Activated naive CD8-positive, alpha-beta T cell treated with anti-CD3 and anti-CD28 coated beads, Interleukin-2, amount 10 ng/mL, durations not matched to agents 7 days and 5 days (primary cell): ENCODE results near the gene FKBP11. TPM values are rescaled to one million over a fixed set of nuclear protein-coding genes. Genes with fewer than 3 reads are reported as not detected.
"Not testable (repeated sequence)": the region's sequence is repeated elsewhere in the genome, so short reads cannot be mapped to it uniquely, and the experiment has no call there.

ENCODE experiments used
- ATAC-seq: fragments of 150-1000 bp; cut with Tn5 transposase; one replicate; pipeline ENCODE4 v1.10.0; 2021; ENCODE audit warnings: low read depth, moderate library complexity
- POLR2A ChIA-PET: fragments of 350-600 bp; sonication (Branson Sonifier 250); formaldehyde crosslinking; loops from one replicate; lab custom pipeline; 2021; ENCODE audit warnings: antibody characterized with exemption; lab: Charles Lee
- DNase-seq: peaks from one replicate; pipeline ENCODE4 v3.0.0; 2021
- H3K27ac Mint-ChIP-seq: one replicate; pipeline ENCODE4 v1.8.0; 2022; ENCODE audit warnings: mild to moderate bottlenecking, mixed read lengths
- H3K27me3 Mint-ChIP-seq: one replicate; pipeline ENCODE4 v1.8.0; 2022; ENCODE audit warnings: mild to moderate bottlenecking, moderate library complexity, mixed read lengths
- H3K36me3 Mint-ChIP-seq: one replicate; pipeline ENCODE4 v1.8.0; 2021; ENCODE audit warnings: mild to moderate bottlenecking, mixed read lengths
- H3K4me1 Mint-ChIP-seq: one replicate; pipeline ENCODE4 v1.8.0; 2021; ENCODE audit warnings: mixed read lengths
- H3K4me3 Mint-ChIP-seq: one replicate; pipeline ENCODE4 v1.8.0; 2022; ENCODE audit warnings: mild to moderate bottlenecking, moderate library complexity, mixed read lengths
- H3K9me3 Mint-ChIP-seq: one replicate; pipeline ENCODE4 v1.8.0; 2021; ENCODE audit warnings: mixed read lengths
- total RNA-seq, 2 experiments: library from RNA; stranded (reverse); gene quantifications; one replicate each; pipeline ENCODE4 v1.2.3, GENCODE V29; 2021

The FKBP11 gene
- total RNA-seq, 2 experiments from 2014 or later, result 51.9 to 53.4 TPM

DNA sequence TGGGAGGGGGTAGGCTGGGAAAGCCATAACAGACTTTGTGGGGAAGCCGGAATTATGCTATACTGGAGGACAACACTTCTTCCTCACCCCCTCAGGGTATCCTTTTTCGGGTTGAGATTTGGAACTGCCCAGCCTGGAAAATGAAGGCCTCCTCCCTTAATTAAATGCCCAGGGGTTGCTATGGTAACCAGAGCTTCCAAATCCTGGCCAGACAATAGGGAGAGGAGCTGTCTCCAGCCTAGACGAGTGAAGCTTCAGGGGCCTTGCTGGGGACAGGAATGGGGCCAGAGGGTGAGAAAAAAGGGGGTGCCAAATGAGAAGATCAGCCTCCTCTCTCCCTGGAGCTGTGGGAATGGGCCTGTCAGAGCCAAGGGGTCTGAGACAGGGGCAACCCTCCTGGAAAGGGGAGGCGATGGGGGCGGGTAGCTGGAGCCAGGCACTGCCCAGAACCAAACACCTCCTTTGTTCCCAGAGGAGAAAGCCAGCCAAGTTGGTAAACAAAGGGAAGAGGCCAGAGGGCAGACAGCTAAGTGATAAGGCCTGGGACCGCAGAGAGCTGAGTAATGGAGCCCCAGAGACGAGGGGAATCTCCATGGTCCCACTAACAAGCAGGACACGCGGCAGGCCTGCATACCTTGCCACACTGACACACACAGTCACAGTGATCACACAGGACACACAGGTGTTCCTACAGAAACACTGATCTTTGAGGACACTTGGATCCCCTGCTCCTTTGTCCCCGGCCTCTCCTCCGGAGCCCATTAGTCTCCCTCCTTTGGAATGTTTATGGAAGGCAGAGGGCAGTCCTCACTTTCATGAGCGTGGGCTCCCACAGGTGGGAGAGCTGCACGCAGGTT, 41.8 kb downstream of the FKBP11 start:
- DNase-seq (no peak), ATAC-seq (no peak)
- Mint-ChIP-seq H3K9me3 (no peaks in the 10 kb centered on the region), H3K4me3 (no peak overlapping the region), H3K4me1 (peaks cover 9% of the 10 kb centered on the region), H3K27ac (no peak overlapping the region), H3K36me3 (no peaks in the 10 kb centered on the region), H3K27me3 (peaks cover 42% of the 10 kb centered on the region)
- POLR2A ChIA-PET, result interaction anchor here (1.7 kb wide), 1 partner anchor 32 kb away, joined by 5 read pairs; the partner anchor contains the start of gene DDX23

DNA sequence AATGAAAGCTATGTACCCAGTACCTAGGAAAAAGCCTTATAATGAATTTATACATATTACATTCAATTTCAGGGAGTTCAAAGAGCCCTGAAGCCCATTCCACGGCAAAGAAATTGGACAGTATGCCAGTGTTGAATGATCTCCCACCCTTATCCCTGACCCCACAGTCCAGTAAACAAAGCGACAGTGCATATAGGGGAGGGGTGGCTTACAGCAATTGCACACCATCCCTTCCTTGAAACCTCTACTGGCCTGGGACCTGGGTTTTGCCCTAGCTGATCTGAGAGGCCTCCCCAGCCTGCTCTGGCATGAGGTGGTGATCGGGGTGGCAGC, 42.4 kb downstream of the FKBP11 start:
- DNase-seq (no peak), ATAC-seq (no peak)
- Mint-ChIP-seq H3K27ac (no peak overlapping the region), H3K4me1 (peaks cover 9% of the 10 kb centered on the region), H3K4me3 (no peak overlapping the region), H3K36me3 (no peaks in the 10 kb centered on the region), H3K9me3 (no peaks in the 10 kb centered on the region), H3K27me3 (peaks cover 45% of the 10 kb centered on the region)
- POLR2A ChIA-PET, result interaction anchor here (1.7 kb wide), 1 partner anchor 31 kb away, joined by 5 read pairs; the partner anchor contains the start of gene DDX23

DNA sequence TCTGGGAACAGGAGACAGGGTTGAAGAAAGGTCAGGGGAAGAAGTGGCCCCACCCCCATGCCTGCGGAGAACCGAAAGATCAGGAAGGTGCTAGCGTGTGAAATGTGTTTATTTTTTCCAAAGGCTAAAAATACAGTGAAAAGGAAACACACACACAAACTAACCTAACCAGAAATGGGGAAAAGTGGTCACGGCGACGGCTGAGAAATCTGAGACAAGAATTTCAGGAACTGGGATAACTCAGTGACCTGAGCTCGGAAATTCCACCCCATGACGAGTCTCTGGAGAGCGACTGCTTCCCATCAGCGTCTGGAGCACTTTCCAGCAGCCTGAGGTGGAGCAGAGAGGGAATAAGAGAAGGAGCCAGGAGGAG, 43.0 kb downstream of the FKBP11 start:
- no peak overlapping the region for H3K4me3 Mint-ChIP-seq
- H3K36me3 Mint-ChIP-seq, result no peaks in the 10 kb centered on the region

DNA sequence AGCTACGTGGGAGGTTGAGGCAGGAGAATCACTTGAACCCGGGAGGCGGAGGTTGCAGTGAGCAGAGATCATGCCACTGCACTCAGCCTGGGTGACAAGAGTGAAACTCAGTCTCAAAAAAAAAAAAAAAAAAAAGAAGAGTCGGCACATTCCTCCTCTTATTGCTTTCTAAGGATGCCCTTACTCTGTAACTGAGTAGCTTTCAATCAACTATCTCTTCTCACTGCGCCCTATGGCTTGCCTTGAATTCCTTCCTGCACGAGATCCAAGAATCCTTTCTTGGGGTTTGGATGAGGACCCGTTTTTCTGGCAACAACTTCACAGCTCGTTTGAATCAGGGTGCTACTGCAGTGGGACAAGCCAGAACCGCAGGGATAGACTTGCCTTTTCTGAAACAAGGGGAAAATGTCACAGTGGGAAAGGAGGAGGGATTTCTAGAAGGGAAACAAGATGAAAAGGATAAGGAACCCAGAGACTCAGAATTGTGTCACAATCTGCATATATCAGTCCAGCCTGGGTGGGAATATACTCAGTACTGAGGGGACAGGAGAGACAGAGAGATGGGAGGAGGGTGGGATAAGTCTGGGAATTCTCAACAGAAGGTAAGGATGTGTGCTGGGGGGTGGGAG, 43.5 kb downstream of the FKBP11 start:
- Mint-ChIP-seq H3K27me3 (peaks cover 45% of the 10 kb centered on the region), H3K36me3 (no peaks in the 10 kb centered on the region), H3K27ac (no peak overlapping the region), H3K4me3 (no peak overlapping the region), H3K4me1 (peaks cover 9% of the 10 kb centered on the region), H3K9me3 (no peaks in the 10 kb centered on the region)
- DNase-seq, result no peak
- ATAC-seq, result no peak
- POLR2A ChIA-PET, result interaction anchor here (0.5 to 0.7 kb wide), 2 partner anchors 9 to 30 kb away, joined by 3 to 4 read pairs; no protein-coding TSS in a partner anchor

More for the DNA sequence above, 43.0 kb downstream of the FKBP11 start:
- POLR2A ChIA-PET, result interaction anchor here (0.7 kb wide), 1 partner anchor 10 kb away, joined by 3 read pairs; no protein-coding TSS in a partner anchor
- ATAC-seq (no peak), DNase-seq (no peak)
- Mint-ChIP-seq H3K27me3 (peaks cover 45% of the 10 kb centered on the region), H3K4me1 (peaks cover 9% of the 10 kb centered on the region), H3K9me3 (no peaks in the 10 kb centered on the region), H3K27ac (no peak overlapping the region)

DNA sequence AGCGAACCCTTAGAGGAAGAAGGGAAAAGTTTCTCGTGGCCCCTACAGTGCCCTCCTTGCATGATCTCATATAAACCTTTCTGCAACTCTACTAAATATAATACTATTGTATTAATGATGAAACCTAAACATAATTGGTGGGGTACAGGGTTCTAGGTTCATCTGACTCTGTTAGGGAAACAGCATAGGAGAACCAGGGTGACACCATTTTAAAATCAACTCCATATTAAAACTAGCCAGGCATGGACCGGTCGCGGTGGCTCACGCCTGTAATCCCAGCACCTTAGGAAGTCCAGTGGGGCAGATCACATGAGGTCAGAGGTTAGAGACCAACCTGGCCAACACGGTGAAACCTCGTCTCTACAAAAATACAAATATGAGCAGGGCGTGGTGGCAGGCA, 44.6 kb downstream of the FKBP11 start:
- ATAC-seq, result no peak
- Mint-ChIP-seq H3K4me1 (peaks cover 7% of the 10 kb centered on the region), H3K27ac (no peak overlapping the region), H3K27me3 (peaks cover 45% of the 10 kb centered on the region), H3K36me3 (no peaks in the 10 kb centered on the region), H3K9me3 (no peaks in the 10 kb centered on the region), H3K4me3 (no peak overlapping the region)
- DNase-seq, result no peak
- POLR2A ChIA-PET, result interaction anchor here (1.2 kb wide), 1 partner anchor 9 kb away, joined by 3 read pairs; no protein-coding TSS in a partner anchor

DNA sequence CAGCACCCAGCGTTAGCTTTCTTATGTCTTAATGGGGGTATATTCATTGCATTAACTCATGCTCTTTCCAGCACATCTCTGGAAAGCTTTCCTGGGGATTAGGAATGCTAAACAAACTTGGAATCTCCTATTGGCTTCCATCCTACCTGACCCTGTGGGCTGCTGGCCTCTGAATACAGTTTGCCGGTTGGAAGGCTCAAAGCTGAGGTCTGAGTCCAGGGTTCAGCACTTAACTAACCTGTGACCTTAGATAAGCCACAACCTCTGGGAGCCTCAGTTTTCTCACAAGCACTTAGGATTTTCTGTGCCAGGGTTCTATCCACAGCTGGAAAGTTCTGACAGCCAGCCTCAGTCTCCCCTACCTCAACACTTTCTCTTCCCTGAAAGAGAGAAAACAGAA, 46.7 kb downstream of the FKBP11 start:
- no peaks in the 10 kb centered on the region for H3K36me3 Mint-ChIP-seq
- no peaks in the 10 kb centered on the region for H3K9me3 Mint-ChIP-seq
- no peak overlapping the region for H3K4me3 Mint-ChIP-seq
- H3K27ac Mint-ChIP-seq, result no peak overlapping the region
- ATAC-seq (no peak), DNase-seq (no peak)
- POLR2A ChIA-PET, result no interaction called here
- H3K4me1 Mint-ChIP-seq, result peaks cover 7% of the 10 kb centered on the region
- H3K27me3 Mint-ChIP-seq, result peaks cover 41% of the 10 kb centered on the region

DNA sequence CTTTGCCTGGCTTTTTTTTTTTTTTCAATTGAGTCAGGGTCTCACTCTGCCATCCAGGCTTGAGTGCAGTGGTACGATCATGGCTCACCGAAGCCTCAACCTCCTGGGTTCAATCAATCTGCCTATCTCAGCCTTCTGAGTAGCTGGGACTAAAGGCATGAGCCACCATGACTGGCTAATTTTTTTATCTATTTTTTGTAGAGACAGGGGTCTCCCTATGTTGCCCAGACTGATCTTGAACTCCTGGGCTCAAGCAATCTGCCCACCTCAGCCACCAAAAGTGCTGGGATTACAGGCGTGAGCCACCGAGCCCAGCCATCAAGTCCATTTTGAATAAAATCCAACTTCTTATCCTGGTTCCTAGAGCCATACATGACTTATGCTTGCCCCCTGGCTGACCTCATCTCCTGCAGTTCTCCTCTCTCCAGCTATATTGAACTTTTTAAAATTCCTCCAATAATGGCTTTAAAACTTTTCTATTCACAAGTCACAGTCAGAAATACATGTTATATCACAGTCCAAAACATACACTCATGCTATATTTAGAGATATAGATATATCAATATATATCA, 49.3 kb downstream of the FKBP11 start:
- POLR2A ChIA-PET, result no interaction called here
- Mint-ChIP-seq H3K4me3 (no peak overlapping the region), H3K27ac (no peak overlapping the region), H3K27me3 (peaks cover 18% of the 10 kb centered on the region), H3K36me3 (no peaks in the 10 kb centered on the region), H3K9me3 (no peaks in the 10 kb centered on the region), H3K4me1 (no peaks in the 10 kb centered on the region)
- DNase-seq (no peak), ATAC-seq (no peak)

DNA sequence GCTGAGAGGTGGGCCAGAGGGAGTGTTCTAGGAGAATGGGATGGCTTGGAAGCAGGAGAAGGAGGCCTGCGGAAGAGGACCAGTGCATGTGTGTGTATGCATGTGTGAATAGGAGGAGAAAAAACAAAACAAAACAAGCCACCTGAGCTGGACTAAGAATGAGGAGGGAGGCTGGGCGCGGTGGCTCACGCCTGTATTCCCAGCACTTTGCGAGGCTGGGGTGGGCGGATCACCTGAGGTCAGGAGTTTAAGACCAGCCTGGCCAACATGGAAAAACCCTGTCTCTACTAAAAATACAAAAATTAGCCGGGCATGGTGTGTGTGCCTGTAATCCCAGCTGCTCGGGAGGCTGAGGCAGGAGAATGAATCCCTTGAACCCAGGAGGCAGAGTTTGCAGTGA, 51.8 kb downstream of the FKBP11 start:
- H3K36me3 Mint-ChIP-seq, DNase-seq, H3K4me3 Mint-ChIP-seq, H3K27ac Mint-ChIP-seq, H3K4me1 Mint-ChIP-seq, H3K27me3 Mint-ChIP-seq, POLR2A ChIA-PET, H3K9me3 Mint-ChIP-seq, ATAC-seq: not testable (repeated sequence)

DNA sequence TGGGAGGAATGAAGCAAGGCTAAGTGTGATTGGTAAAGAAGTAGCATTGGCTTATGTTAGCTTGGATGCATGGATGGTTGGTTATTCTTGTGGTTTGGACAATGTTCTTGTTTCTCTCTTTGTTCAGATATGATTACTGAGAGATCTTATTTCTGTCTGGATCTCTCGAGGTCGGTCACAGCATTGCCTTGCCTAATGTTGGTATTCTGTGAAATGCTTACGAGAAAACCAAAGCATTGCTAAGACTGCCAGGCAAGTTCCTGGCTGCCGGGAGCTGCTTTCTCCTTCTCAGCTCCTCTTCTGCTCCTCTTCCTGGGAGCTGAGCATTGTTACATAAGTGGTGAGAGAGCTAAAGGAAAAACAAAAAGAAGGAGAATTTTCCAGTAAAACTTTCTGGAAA, 52.2 kb downstream of the FKBP11 start:
- H3K4me3 Mint-ChIP-seq, result no peak overlapping the region
- no peaks in the 10 kb centered on the region for H3K36me3 Mint-ChIP-seq

More for the DNA sequence above, 52.2 kb downstream of the FKBP11 start:
- DNase-seq (no peak), ATAC-seq (no peak)
- POLR2A ChIA-PET, result no interaction called here
- Mint-ChIP-seq H3K4me1 (no peaks in the 10 kb centered on the region), H3K9me3 (no peaks in the 10 kb centered on the region), H3K27me3 (peaks cover under 1% of the 10 kb centered on the region), H3K27ac (no peak overlapping the region)

Other genes with a start within 250 kb of the FKBP11 start
- 10 to 100 TPM; 62.1 to 65.7 TPM for gene KANSL2, start 243.3 kb downstream of the FKBP11 start, total RNA-seq
- gene CCNT1, start 208.8 kb downstream of the FKBP11 start, total RNA-seq, result 10 to 100 TPM; 58.7 to 60.4 TPM
- not detected for gene ADCY6, start 136.4 kb downstream of the FKBP11 start, total RNA-seq
- gene CACNB3, start 107.0 kb downstream of the FKBP11 start, total RNA-seq, result 10 to 100 TPM; 13.4 to 20.0 TPM
- 100 to 1,000 TPM; 135 to 162 TPM for gene DDX23, start 73.3 kb downstream of the FKBP11 start, total RNA-seq
- gene RND1, start 59.6 kb downstream of the FKBP11 start, total RNA-seq, result 1 to 10 TPM; 3.8 to 4.9 TPM
- gene ARF3, start 32.0 kb upstream of the FKBP11 start, total RNA-seq, result 10 to 100 TPM; 88.0 to 96.5 TPM
- 10 to 100 TPM in 1 of 2 experiments, 1 to 10 TPM in 1; 9.4 to 10.1 TPM for gene WNT10B, start 46.2 kb upstream of the FKBP11 start, total RNA-seq
- gene WNT1, start 52.8 kb upstream of the FKBP11 start, total RNA-seq, result 1 to 10 TPM; 1.7 to 2.0 TPM
- gene DDN, start 73.9 kb upstream of the FKBP11 start, total RNA-seq, result under 1 TPM; 0.20 to 0.30 TPM
- gene PRKAG1, start 93.3 kb upstream of the FKBP11 start, total RNA-seq, result 10 to 100 TPM; 50.0 to 56.6 TPM
- gene KMT2D, start 135.3 kb upstream of the FKBP11 start, total RNA-seq, result 100 to 1,000 TPM; 123 to 129 TPM
- 1 to 10 TPM; 8.0 to 9.7 TPM for gene RHEBL1, start 144.5 kb upstream of the FKBP11 start, total RNA-seq
- under 1 TPM; 0.11 to 0.25 TPM for gene DHH, start 169.3 kb upstream of the FKBP11 start, total RNA-seq
- gene LMBR1L, start 185.4 kb upstream of the FKBP11 start, total RNA-seq, result 100 to 1,000 TPM; 111 to 112 TPM
- 1,000 to 10,000 TPM; 1,302 to 1,389 TPM for gene TUBA1B, start 205.9 kb upstream of the FKBP11 start, total RNA-seq